Fibroblast of skin of left quadriceps (primary cell): Measurements from ENCODE around the gene SBNO2.
A peak's percentile ranks its signal among the peaks of the same experiment; 100 is the strongest.

Source experiments
- DNase-seq, 2 experiments: peaks; one replicate each; pipeline ENCODE4 v3.0.0-alpha.2; 2013; ENCODE audit warnings: low read depth in 2 of 2

SBNO2 gene

GRCh38 chr19:1167687-1168571 lies 6.1 kb downstream of the SBNO2 start:
- DNase-seq, result no peak

- no peak for DNase-seq
These were observed 7.0 kb downstream of the SBNO2 start for GRCh38 chr19:1166872-1167573.

- DNase-seq, result no peak
These were observed 9.2 kb downstream of the SBNO2 start for GRCh38 chr19:1164684-1165531.

GRCh38 chr19:1163934-1164683 lies 10.0 kb downstream of the SBNO2 start:
- DNase-seq, result no peak

GRCh38 chr19:1163283-1163933 lies 10.7 kb downstream of the SBNO2 start:
- no peak for DNase-seq

- DNase-seq, result no peak
These were observed 11.4 kb downstream of the SBNO2 start for GRCh38 chr19:1162404-1163282.

GRCh38 chr19:1161716-1162115 lies 12.4 kb downstream of the SBNO2 start:
- DNase-seq, result no peak

- no peak for DNase-seq
These were observed 14.0 kb downstream of the SBNO2 start for GRCh38 chr19:1159864-1160595.

- no peak for DNase-seq
These were observed 15.1 kb downstream of the SBNO2 start for GRCh38 chr19:1158885-1159448.

- DNase-seq, result no peak
These were observed 15.9 kb downstream of the SBNO2 start for GRCh38 chr19:1157931-1158884.

- no peak for DNase-seq
These were observed 17.0 kb downstream of the SBNO2 start for GRCh38 chr19:1156830-1157615.

GRCh38 chr19:1156305-1156801 lies 17.7 kb downstream of the SBNO2 start:
- no peak for DNase-seq

- DNase-seq, result no peak
These were observed 18.4 kb downstream of the SBNO2 start for GRCh38 chr19:1155352-1156304.

GRCh38 chr19:1154731-1155351 lies 19.2 kb downstream of the SBNO2 start:
- DNase-seq, result peak in 1 of 2 experiments; percentile 31
